Aorta (tissue), 5 donors: ENCODE data around the gene RIPPLY3. TPM values are rescaled to one million over a fixed set of nuclear protein-coding genes. Genes with fewer than 3 reads are reported as not detected.

Source experiments
- ATAC-seq: fragments of 200-7000 bp; cut with Tn5 transposase; one replicate; pipeline ENCODE4 v1.9.1; 2022; ENCODE audit warnings: moderate library complexity; ENCODE audit not compliant: low FRiP score
- DNase-seq, 2 donors: peaks; one replicate each; pipeline ENCODE4 v3.0.0-alpha.2; 2020
- H3K27ac ChIP-seq, 2 donors: one replicate each; pipeline ENCODE4 v1.5.1; 2013; ENCODE audit warnings: low read length in 2 of 2, mild to moderate bottlenecking in 2 of 2, moderate library complexity in 2 of 2, control low read depth in 1 of 2, inconsistent platforms in 1 of 2, low read depth in 1 of 2
- H3K27me3 ChIP-seq, 2 donors: one replicate each; pipeline ENCODE4 v1.6.1; 2013; ENCODE audit warnings: control low read depth in 1 of 2, low read length in 1 of 2, mild to moderate bottlenecking in 1 of 2, moderate library complexity in 1 of 2; ENCODE audit not compliant: insufficient read depth in 2 of 2, control insufficient read depth in 1 of 2
- H3K36me3 ChIP-seq, 2 donors: one replicate each; pipeline ENCODE4 v1.6.1; 2013; ENCODE audit warnings: control low read depth in 1 of 2, low read length in 1 of 2, mild to moderate bottlenecking in 1 of 2; ENCODE audit not compliant: insufficient read depth in 2 of 2, control insufficient read depth in 1 of 2
- H3K4me1 ChIP-seq, 2 donors: one replicate each; pipeline ENCODE4 v1.6.1; 2013; ENCODE audit warnings: low read length in 2 of 2, control low read depth in 1 of 2, mild to moderate bottlenecking in 1 of 2, moderate library complexity in 1 of 2; ENCODE audit not compliant: insufficient read depth in 2 of 2, control insufficient read depth in 1 of 2
- H3K4me3 ChIP-seq, 2 donors: one replicate each; pipeline ENCODE4 v1.5.1; 2013; ENCODE audit warnings: low read length in 2 of 2, control low read depth in 1 of 2, mild to moderate bottlenecking in 1 of 2
- H3K9me3 ChIP-seq: one replicate; pipeline ENCODE4 v1.6.1; 2013; ENCODE audit warnings: mild to moderate bottlenecking, low read length; ENCODE audit not compliant: control insufficient read depth
- WGBS, 2 donors: extraction: QIAGEN DNeasy Blood & Tissue Kit; methylation state at CpG; one replicate each; pipeline ENCODE4 v1.1.7; 2013; 5-methylcytosine and 5-hydroxymethylcytosine counted together
- intact Hi-C, 2 donors: fragments of 100-400 bp; cut with DNase I; formaldehyde crosslinking; loops; one replicate each; pipeline versions ENCODE4 v1.14.2 to v1.15.0; 2022
- long read RNA-seq, 2 donors: library from polyadenylated mRNA; unstranded; transcript quantifications; one replicate each; pipeline ENCODE4 v2.0.0, GENCODE V29; 2020 to 2021
- polyA plus RNA-seq, 2 donors: library from polyadenylated mRNA; stranded (reverse); fragments of 200-250 nt; gene quantifications; one replicate each; pipeline ENCODE4 v1.2.3, GENCODE V29; 2013
- total RNA-seq, 2 donors: library from RNA; stranded (reverse); fragmentation: NEBNext Ultra II Directional; extraction: Animal tissue kit (Norgen Biotek cat#: 25700); gene quantifications; one replicate each; pipeline ENCODE4 v1.2.1, GENCODE V29; 2021
- donor health status: healthy with polysubstance abuse.
- donor health status: Bipolar disorder and iron deficiency.
- donor health status: DM: no; HTN: no; CAD: no.
- donor health status: DM: no; HTN: no; CAD: no.
- donor health status: DM: yes; HTN: yes; CAD: no.

Gene RIPPLY3, protein sequence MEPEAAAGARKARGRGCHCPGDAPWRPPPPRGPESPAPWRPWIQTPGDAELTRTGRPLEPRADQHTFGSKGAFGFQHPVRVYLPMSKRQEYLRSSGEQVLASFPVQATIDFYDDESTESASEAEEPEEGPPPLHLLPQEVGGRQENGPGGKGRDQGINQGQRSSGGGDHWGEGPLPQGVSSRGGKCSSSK
- total RNA-seq, result not detected
- under 1 TPM in 1 of 2 donors, not detected in 1; 0.05 TPM for polyA plus RNA-seq
- long read RNA-seq, donor 1, result 0 reads
- long read RNA-seq, donor 2, result 0 reads

- 2 to 3% methylated on average over 63 to 87 of the region's 87 CpGs for WGBS, 2 donors
- Histone ChIP-seq H3K4me3 (peak within 1 kb of the TSS; percentile 22 to 27), H3K27me3 (no peaks in the 10 kb centered on the region), H3K36me3 (no peaks in the 10 kb centered on the region), H3K4me1 (no peaks in the 10 kb centered on the region), H3K9me3 (no peaks in the 10 kb centered on the region), H3K27ac (no peak within 1 kb of the TSS)
- ATAC-seq (peak; percentile 49), DNase-seq (no peak)
- intact Hi-C loops, result no loop called here
These were observed at the start of gene RIPPLY3 for GRCh38 chr21:37006486-37007291. Gene RIPPLY3 (plus strand): TSS chr21:37006702. CDS start chr21:37006773, 71 bp downstream.

DNA sequence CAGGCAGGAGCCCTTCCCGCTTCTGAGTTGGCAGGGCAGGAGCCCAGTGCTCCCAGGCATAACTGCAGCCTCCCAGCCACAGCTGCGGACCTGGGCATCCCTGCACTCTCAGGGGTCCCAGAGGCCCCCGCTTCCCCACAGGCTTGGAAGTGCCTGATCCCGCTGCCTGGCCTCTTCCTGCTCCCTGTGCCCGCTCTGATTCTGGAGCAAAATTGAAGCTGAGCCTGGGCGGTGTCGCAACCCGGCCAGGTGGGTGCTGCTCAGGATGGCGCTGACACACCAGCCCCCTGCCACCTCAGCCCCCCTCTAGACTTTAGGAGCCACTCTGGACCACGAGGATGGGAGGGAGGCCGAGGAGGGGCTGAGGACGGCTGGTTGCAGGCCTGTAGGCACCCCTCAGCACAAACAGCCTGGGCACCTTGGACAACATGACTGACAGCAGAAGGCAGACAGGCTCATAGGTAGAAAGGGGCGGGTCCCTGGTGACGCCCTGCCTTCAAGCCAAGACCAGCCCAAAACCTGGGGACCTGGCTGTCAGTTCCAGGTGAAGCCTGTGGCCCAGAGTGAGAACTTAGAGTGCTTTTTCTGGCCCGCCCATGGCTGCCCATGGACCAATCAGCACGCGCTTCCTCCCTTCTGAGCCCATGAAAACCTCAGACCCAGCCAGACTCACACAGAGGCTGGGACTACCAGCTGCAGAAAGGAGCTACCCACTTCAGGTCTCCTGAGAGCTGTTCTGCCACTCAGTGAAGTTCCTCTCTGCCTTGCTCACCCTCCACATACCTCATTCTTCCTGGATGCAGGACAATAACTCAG, 47.3 kb upstream of the RIPPLY3 start:
- intact Hi-C loops, result no loop called here

DNA sequence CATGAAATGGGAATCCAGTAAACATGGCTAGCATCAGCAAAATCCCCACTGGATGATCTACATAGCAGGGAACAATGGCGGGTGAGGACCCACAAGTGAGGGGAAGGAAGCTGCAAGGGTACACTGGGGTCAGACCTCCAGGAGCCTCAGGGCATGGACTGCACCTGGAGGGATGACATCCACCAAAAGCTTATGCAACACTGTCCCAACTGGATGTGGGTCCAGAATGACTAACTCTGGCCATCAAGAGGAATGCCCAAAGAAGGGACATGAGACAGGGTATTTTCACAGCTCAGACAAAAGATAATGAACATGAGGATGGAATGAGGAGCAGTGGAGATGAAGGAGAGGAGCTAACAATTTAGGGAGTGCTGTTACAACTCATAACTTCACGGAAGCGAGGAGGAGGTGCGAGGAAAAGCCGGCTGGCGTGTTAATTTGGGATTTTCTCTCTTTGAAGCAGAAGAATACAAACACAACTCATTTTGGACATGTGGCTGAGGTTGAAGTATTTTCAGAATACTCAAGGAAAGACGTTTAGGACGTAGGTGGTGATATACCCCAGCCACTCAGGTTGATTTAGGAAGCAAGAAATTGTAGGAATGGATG, 45.7 kb upstream of the RIPPLY3 start:
- Histone ChIP-seq H3K27ac (no peak overlapping the region), H3K36me3 (peaks cover 0 to 5% of the 10 kb centered on the region in 2 donors), H3K4me3 (no peak overlapping the region), H3K9me3 (no peaks in the 10 kb centered on the region), H3K27me3 (no peaks in the 10 kb centered on the region), H3K4me1 (no peaks in the 10 kb centered on the region)
- intact Hi-C loops, result no loop called here
- DNase-seq, result no peak
- no peak for ATAC-seq
- WGBS, 2 donors, result 93 to 95% methylated on average over 8 of the region's 8 CpGs

More for the DNA sequence above, 47.3 kb upstream of the RIPPLY3 start:
- Histone ChIP-seq H3K27ac (no peak overlapping the region), H3K27me3 (no peaks in the 10 kb centered on the region), H3K9me3 (no peaks in the 10 kb centered on the region), H3K36me3 (peaks cover 0 to 5% of the 10 kb centered on the region in 2 donors), H3K4me1 (no peaks in the 10 kb centered on the region), H3K4me3 (no peak overlapping the region)
- WGBS, 2 donors, result 92 to 95% methylated on average over 17 of the region's 17 CpGs
- ATAC-seq (no peak), DNase-seq (no peak)

DNA sequence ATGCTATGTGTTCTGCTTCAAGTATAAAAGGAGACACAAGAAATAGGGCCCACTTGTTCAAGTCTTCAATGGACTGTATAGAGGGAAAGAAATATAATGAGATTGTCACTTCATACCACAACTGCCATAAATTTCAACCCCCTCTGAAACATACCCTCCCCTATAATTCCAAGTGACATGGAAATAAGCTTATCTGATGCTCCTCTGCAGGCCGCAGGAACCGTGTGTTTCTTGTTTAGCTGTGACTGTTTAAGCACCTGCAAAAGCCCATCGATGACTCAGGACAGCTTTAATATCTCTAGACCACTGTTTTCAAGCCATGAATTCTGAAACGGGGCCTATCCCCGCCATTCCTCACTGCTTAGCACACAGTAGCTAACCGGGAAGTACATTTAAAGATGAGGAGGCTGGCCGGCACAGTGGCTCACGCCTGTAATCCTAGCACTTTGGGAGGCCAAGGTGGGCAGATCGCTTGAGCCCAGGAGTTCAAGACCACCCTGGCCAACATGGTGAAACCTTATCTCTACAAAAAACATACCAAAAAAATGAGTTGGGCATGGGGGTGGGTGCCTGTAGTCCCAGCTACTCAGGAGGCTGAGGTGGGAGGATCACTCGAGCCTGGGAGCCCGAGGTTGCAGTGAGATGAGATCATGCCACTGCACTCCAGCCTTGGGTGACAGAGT, 44.3 kb upstream of the RIPPLY3 start:
- intact Hi-C loops, result no loop called here
- Histone ChIP-seq H3K9me3 (no peaks in the 10 kb centered on the region), H3K27ac (no peak overlapping the region), H3K4me3 (no peak overlapping the region), H3K27me3 (no peaks in the 10 kb centered on the region), H3K4me1 (no peaks in the 10 kb centered on the region), H3K36me3 (peaks cover 0 to 3% of the 10 kb centered on the region in 2 donors)
- WGBS, 2 donors, result 92% methylated on average over 11 of the region's 11 CpGs
- ATAC-seq, result no peak
- DNase-seq, result no peak

DNA sequence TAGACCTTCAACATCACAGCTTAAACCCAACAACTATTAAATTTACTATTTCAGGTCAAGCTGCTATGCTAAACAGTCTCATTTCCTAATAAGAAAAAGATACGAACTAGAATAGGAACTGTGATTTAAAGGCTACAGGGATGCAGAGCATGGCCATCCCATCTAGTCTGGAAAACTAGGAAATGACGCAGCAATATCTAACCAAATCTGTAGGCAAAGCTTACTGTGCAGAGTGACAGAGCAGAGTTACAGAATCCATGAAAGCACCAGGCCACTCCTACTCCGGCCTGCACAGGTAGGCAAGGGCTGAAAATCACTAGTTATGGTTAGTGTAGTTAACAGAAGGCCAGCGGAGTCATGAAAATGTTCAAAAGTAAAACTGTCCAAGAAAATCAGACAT, 42.1 kb upstream of the RIPPLY3 start:
- H3K4me1 ChIP-seq, result no peaks in the 10 kb centered on the region
- H3K36me3 ChIP-seq, result peaks cover 0 to 3% of the 10 kb centered on the region in 2 donors
- no peak for DNase-seq
- H3K4me3 ChIP-seq, result no peak overlapping the region
- no peak overlapping the region for H3K27ac ChIP-seq
- intact Hi-C loops, result no loop called here
- no peaks in the 10 kb centered on the region for H3K27me3 ChIP-seq
- ATAC-seq, result no peak
- WGBS, 2 donors, result 92 to 97% methylated on average over 4 of the region's 4 CpGs
- H3K9me3 ChIP-seq, result no peaks in the 10 kb centered on the region

GRCh38 chr21:36964827-36965719, 41.4 kb upstream of the RIPPLY3 start:
- no peak overlapping the region for H3K27ac ChIP-seq
- intact Hi-C loops, result no loop called here
- 81 to 84% methylated on average over 8 of the region's 8 CpGs for WGBS, 2 donors

GRCh38 chr21:36965720-36966065, 40.8 kb upstream of the RIPPLY3 start:
- Histone ChIP-seq H3K9me3 (no peaks in the 10 kb centered on the region), H3K4me3 (peak overlapping the region; percentile 89 to 97), H3K4me1 (no peaks in the 10 kb centered on the region), H3K27ac (peak overlapping the region in 1 of 2 donors; percentile 5), H3K36me3 (peaks cover 0 to 3% of the 10 kb centered on the region in 2 donors), H3K27me3 (no peaks in the 10 kb centered on the region)
- no peak for ATAC-seq
- 21 to 35% methylated on average over 10 of the region's 10 CpGs for WGBS, 2 donors
- no peak for DNase-seq
- intact Hi-C loops, result loop anchor here in 1 of 2 donors (1.0 kb wide), 1 partner anchor 24 kb away; no protein-coding TSS in a partner anchor

More at GRCh38 chr21:36964827-36965719, 41.4 kb upstream of the RIPPLY3 start:
- H3K36me3 ChIP-seq, result peaks cover 0 to 3% of the 10 kb centered on the region in 2 donors
- DNase-seq, result no peak
- H3K9me3 ChIP-seq, result no peaks in the 10 kb centered on the region
- ATAC-seq, result no peak
- no peaks in the 10 kb centered on the region for H3K4me1 ChIP-seq
- no peaks in the 10 kb centered on the region for H3K27me3 ChIP-seq
- peak overlapping the region in 1 of 2 donors; percentile 89 for H3K4me3 ChIP-seq
